Measurements from ENCODE around the gene UST.

GRCh38 chr6:148932731-148933130 lies 185.9 kb downstream of the UST start:
- no peak for TF ChIP-seq POLR2A (IDR thresholded peaks at IDR 0.05)
- TF ChIP-seq CTCF (IDR thresholded peaks at IDR 0.05) = no peak
